Karpas-422 (cell line): Measurements from ENCODE around the gene THOC6. TPM values are rescaled to one million over a fixed set of nuclear protein-coding genes. Genes with fewer than 3 reads are reported as not detected.
A peak's percentile ranks its signal among the peaks of the same experiment; 100 is the strongest.

ENCODE experiments used
- DNase-seq: peaks from one replicate; pipeline ENCODE4 v3.0.0-alpha.2; 2015
- H2AFZ ChIP-seq: fragments of 200-600 bp; sonication (generic); 2 replicates; pipeline ENCODE4 v1.6.1; 2014; ENCODE audit warnings: antibody characterized with exemption, low read length, mixed read lengths
- H3K27ac ChIP-seq: fragments of 200-600 bp; sonication (generic); 2 replicates; pipeline ENCODE4 v1.5.1; 2014; ENCODE audit warnings: mild to moderate bottlenecking, low read length, moderate library complexity
- H3K27me3 ChIP-seq: fragments of 200-600 bp; sonication (generic); 2 replicates; pipeline ENCODE4 v1.6.1; 2014; ENCODE audit warnings: low read length, mixed read lengths
- H3K36me3 ChIP-seq: fragments of 200-600 bp; sonication (generic); 2 replicates; pipeline ENCODE4 v1.6.1; 2014; ENCODE audit warnings: low read length, mixed read lengths; ENCODE audit not compliant: insufficient read depth
- H3K4me1 ChIP-seq: fragments of 200-600 bp; sonication (generic); 2 replicates; pipeline ENCODE4 v1.6.1; 2014; ENCODE audit warnings: mild to moderate bottlenecking, low read length, mixed read lengths
- H3K4me2 ChIP-seq: fragments of 200-600 bp; sonication (generic); 2 replicates; pipeline ENCODE4 v1.6.1; 2014; ENCODE audit warnings: low read length, low read depth, mild to moderate bottlenecking; ENCODE audit not compliant: poor library complexity, severe bottlenecking
- H3K4me3 ChIP-seq: fragments of 200-600 bp; sonication (generic); 2 replicates; pipeline ENCODE4 v1.5.1; 2014; ENCODE audit warnings: mild to moderate bottlenecking, antibody characterized with exemption, low read length, mixed read lengths
- H3K79me2 ChIP-seq: fragments of 200-600 bp; sonication (generic); 2 replicates; pipeline ENCODE4 v1.6.1; 2014; ENCODE audit warnings: mild to moderate bottlenecking, low read length, mixed read lengths
- H3K9ac ChIP-seq: fragments of 200-600 bp; sonication (generic); 2 replicates; pipeline ENCODE4 v1.6.0; 2014; ENCODE audit warnings: low read length
- H3K9me2 ChIP-seq: fragments of 200-600 bp; sonication (generic), shearing (Covaris generic); replicated peaks from 2 replicates; pipeline ENCODE4 v1.6.0; 2014; ENCODE audit warnings: mild to moderate bottlenecking, low read length, moderate library complexity; ENCODE audit not compliant: insufficient read depth
- H3K9me3 ChIP-seq: fragments of 300-700, 200-600 bp; sonication (generic); 2 replicates; pipeline ENCODE4 v1.6.1; 2014; ENCODE audit warnings: low read length, mixed read lengths
- H4K20me1 ChIP-seq: fragments of 200-600 bp; sonication (generic); 2 replicates; pipeline ENCODE4 v1.6.1; 2014; ENCODE audit warnings: mild to moderate bottlenecking, antibody characterized with exemption, low read length, low read depth; ENCODE audit not compliant: insufficient read depth
- total RNA-seq: library from RNA; depleted of rRNA; stranded (reverse); fragments of >200 nt; shearing (Covaris generic); gene quantifications from 2 replicates; pipeline ENCODE4 v1.2.3, GENCODE V29; 2014; ENCODE audit warnings: low replicate concordance; rRNA removed

The THOC6 gene
- 20.0 and 35.8 TPM in 2 replicates for total RNA-seq

DNA sequence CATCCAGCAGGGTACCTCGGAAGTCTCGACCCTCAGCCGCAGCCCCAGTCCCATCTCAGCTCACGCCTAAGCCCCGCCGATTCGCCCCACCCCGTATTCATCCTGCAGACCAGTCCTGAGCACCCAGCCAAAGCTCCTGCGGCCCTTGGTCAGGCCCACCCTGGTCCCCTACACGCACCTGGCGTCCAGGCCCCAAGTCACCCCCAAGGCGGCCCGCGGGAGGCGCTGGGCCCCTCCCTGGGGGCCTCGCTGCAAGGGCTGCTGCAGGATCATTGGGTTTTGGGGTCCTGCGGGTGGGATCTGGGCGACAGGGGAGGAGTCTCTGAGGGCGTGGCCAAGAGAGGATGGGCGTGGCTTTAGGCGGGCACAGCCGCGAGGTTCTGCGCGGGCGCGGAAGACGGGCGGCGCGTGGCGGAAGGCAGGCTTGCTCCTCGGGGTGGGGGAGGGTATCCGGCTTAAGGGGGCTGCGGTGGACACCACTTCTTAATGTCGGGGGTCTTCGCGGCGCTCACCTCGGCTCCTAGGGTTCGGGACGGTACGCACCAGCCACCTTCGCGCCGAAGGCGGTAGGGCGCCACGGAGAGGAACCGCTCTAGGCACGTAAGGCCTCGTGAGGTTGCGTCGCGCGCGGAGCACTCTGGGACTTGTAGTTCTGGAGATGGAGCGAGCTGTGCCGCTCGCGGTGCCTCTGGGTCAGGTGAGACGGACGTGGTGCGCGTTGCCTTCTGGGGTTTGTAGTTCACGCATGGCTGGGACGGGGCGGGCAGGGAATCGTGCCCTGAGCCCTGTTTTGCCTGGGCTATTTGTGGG, at the start of gene THOC6, which contains the start of gene HCFC1R1:
Gene THOC6 (plus strand): TSS at position 367 of the 810 bp plus-strand sequence. CDS start 292 bp downstream, at position 659.
Gene HCFC1R1 (minus strand): TSS at position 274 of the 810 bp plus-strand sequence. CDS start 1 bp downstream, at position 273.
- Histone ChIP-seq H3K9me2 (no peaks in the 10 kb centered on the region), H3K9me3 (no peaks in the 10 kb centered on the region), H3K27ac (peak within 1 kb of the TSS; percentile 66), H4K20me1 (0 out of 2 replicates have a peak, but pooled peaks cover 3% of the 10 kb centered on the region), H3K79me2 (peaks cover 4% of the 10 kb centered on the region), H3K36me3 (no peaks in the 10 kb centered on the region; the same call in 1 of the 2 replicates), H3K27me3 (no peaks in the 10 kb centered on the region), H3K4me3 (peak within 1 kb of the TSS; percentile 70), H3K4me2 (peak within 1 kb of the TSS; percentile 82), H3K4me1 (peaks cover 50% of the 10 kb centered on the region), H3K9ac (peak within 1 kb of the TSS; percentile 78), H2AFZ (peak within 1 kb of the TSS; percentile 63; the same call in 1 of the 2 replicates)
- DNase-seq = peak; percentile 99

DNA sequence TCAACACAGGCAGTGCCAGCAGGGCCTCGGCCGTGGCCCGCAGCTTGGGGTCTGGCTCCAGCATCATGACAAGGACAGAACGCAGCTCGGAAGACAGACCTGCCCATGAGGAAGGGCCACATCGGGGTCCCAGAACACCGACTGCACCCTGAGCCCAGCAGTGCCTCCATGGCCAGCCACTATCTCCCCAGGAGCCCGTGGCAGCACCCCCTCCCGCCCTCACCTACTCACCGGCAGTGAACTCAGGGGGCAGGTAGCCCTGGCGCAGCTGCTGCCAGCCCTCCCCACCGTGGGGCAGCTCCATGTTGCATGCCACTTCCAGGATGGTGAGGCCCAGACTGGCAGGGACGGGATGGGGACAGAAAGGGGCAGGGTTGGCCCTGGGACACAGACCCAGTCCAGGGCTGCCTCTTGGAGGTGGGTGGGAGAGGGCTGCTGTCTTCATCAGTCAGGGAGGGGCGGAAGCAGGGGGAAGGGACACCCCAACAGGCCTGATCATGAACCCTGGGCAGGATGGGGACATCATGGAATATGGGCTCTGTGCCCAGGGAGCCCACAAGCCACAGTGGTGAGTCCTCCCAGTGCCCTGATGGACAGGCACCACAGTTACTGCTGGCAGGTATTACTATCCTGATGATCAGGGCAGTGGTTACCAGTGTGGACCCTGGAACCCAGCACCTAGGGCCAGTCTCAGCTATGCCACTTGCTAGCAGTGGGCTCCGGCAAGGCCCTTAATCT, 49.3 kb upstream of the THOC6 start:
- DNase-seq = no peak
- H3K4me1 ChIP-seq = peaks cover 61% of the 10 kb centered on the region
- peaks cover 16% of the 10 kb centered on the region for H4K20me1 ChIP-seq
- H3K9me2 ChIP-seq = no peaks in the 10 kb centered on the region
- no peak overlapping the region for H3K27ac ChIP-seq
- H3K79me2 ChIP-seq = peaks cover 41% of the 10 kb centered on the region
- no peak overlapping the region for H2AFZ ChIP-seq
- no peak overlapping the region for H3K9ac ChIP-seq
- H3K27me3 ChIP-seq = no peaks in the 10 kb centered on the region
- H3K36me3 ChIP-seq = peaks cover 16% of the 10 kb centered on the region; the same call in 1 of the 2 replicates
- no peaks in the 10 kb centered on the region for H3K9me3 ChIP-seq
- H3K4me2 ChIP-seq = no peak overlapping the region
- no peak overlapping the region for H3K4me3 ChIP-seq

DNA sequence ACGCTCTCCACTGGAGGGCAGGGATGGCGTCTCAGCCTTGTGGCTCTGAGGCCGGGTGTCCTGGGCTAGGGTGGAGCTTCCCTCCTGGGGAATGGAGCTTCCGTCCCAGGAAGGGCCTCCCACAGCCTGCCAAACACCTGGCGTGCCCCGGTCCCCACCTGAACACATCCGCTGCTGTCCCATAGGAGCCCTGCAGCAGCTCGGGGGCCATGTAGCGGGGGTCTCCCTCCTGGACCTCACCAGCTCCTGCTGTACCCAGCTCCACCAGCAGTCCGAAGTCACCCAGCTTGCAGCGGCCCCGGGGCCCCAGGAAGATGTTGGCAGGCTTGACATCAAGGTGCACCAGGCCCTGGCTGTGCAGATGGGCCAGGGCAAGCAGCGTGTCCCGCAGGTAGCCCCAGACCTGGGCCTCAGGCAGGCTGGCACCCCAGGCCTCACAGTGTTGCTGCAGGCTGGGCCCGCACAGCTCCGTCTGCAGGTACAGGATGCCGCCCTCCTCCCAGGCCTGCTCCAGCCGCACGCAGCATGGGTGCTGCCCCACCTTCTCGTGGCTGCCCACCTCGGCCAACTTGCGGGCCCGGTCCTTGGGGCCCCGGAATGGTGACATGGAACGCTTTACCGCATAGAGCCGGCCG, 48.6 kb upstream of the THOC6 start:
- Histone ChIP-seq H3K9ac (no peak overlapping the region), H3K36me3 (peaks cover 16% of the 10 kb centered on the region; the same call in 1 of the 2 replicates), H3K4me3 (no peak overlapping the region), H3K9me2 (no peaks in the 10 kb centered on the region), H3K4me1 (peaks cover 62% of the 10 kb centered on the region), H3K9me3 (no peaks in the 10 kb centered on the region), H4K20me1 (peaks cover 16% of the 10 kb centered on the region), H3K4me2 (no peak overlapping the region), H2AFZ (no peak overlapping the region), H3K79me2 (peaks cover 44% of the 10 kb centered on the region), H3K27me3 (no peaks in the 10 kb centered on the region), H3K27ac (no peak overlapping the region)
- DNase-seq = no peak

DNA sequence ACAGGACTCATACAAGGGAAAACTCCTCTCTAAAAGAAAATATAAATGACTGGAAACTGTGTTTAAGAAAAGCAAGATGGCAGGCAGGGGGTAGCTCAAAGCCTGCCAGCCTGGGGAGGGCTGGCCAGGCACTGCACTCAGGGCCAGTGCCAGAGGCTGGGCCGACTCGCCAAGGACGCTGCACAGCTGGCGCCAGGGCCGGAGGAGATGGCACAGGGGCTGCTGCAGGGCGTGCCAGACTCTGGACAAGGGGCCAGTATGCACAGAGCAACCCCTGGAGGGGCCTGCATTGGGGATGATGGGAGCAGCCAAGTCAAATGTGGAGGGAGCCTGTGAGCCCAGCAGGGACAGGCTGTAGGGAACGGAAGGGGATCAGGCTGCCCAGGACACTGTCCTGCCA, 47.6 kb upstream of the THOC6 start:
- Histone ChIP-seq H3K4me3 (no peak overlapping the region), H3K9me3 (no peaks in the 10 kb centered on the region), H3K4me1 (peaks cover 58% of the 10 kb centered on the region), H3K27me3 (no peaks in the 10 kb centered on the region), H3K9me2 (no peaks in the 10 kb centered on the region), H4K20me1 (peaks cover 6% of the 10 kb centered on the region), H3K9ac (no peak overlapping the region), H3K36me3 (peaks cover 16% of the 10 kb centered on the region; the same call in 1 of the 2 replicates), H3K79me2 (peaks cover 35% of the 10 kb centered on the region), H3K4me2 (no peak overlapping the region), H2AFZ (no peak overlapping the region), H3K27ac (no peak overlapping the region)
- DNase-seq = no peak

DNA sequence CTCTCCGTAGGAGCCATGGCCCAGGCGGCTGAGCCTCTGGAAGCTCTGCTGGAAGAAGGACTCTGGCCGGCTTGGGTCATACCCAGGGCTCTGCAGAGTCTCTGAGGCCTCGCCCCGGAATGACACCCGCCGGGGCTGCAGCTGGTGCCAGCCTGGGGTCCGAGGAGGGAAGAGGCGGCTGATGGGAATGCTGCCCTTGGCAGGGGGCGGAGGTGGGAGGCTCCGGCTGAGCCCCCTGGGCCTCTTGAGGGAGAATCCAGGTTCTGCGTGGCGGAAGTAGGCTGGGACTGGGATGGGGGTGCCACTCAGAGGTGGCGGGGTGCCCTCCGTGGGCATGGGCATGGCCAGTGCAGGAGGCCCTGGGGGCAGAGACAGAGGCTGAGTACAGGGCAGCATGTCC, 47.2 kb upstream of the THOC6 start:
- no peak for DNase-seq
- no peak overlapping the region for H3K27ac ChIP-seq
- H3K9me2 ChIP-seq = no peaks in the 10 kb centered on the region
- no peak overlapping the region for H2AFZ ChIP-seq
- H3K9ac ChIP-seq = no peak overlapping the region
- peaks cover 33% of the 10 kb centered on the region for H3K79me2 ChIP-seq
- peaks cover 5% of the 10 kb centered on the region; the same call in 1 of the 2 replicates for H4K20me1 ChIP-seq
- no peak overlapping the region for H3K4me3 ChIP-seq
- H3K27me3 ChIP-seq = no peaks in the 10 kb centered on the region
- no peaks in the 10 kb centered on the region for H3K9me3 ChIP-seq
- peaks cover 16% of the 10 kb centered on the region; the same call in 1 of the 2 replicates for H3K36me3 ChIP-seq
- peaks cover 56% of the 10 kb centered on the region for H3K4me1 ChIP-seq
- H3K4me2 ChIP-seq = no peak overlapping the region

DNA sequence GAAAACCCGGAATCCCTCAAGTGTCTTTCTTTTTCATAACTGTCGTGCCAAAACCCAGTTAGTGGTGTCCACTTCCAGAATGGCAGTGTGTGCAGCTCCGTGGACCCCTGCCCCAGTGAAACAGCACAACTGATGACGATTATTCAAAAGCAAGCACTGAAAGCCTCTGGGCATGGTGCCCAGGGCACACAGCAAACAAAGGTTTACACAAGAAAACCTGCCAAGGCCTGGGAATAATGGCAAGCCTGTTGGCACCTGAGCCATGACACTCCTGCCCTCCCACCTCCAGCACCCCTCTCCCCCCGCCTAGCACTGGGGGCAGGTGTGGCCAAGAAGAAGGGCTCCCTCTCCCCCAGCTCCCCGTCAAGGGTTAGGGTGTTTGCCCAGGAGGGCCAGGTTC, 46.4 kb upstream of the THOC6 start:
- Histone ChIP-seq H3K4me1 (peaks cover 51% of the 10 kb centered on the region), H3K9me2 (no peaks in the 10 kb centered on the region), H3K27ac (no peak overlapping the region), H4K20me1 (no peaks in the 10 kb centered on the region; the same call in 1 of the 2 replicates), H3K4me2 (peak overlapping the region; percentile 6), H3K9me3 (no peaks in the 10 kb centered on the region), H3K79me2 (peaks cover 29% of the 10 kb centered on the region), H2AFZ (no peak overlapping the region), H3K27me3 (no peaks in the 10 kb centered on the region), H3K4me3 (no peak overlapping the region), H3K36me3 (peaks cover 11% of the 10 kb centered on the region; the same call in 1 of the 2 replicates), H3K9ac (no peak overlapping the region)
- no peak for DNase-seq

DNA sequence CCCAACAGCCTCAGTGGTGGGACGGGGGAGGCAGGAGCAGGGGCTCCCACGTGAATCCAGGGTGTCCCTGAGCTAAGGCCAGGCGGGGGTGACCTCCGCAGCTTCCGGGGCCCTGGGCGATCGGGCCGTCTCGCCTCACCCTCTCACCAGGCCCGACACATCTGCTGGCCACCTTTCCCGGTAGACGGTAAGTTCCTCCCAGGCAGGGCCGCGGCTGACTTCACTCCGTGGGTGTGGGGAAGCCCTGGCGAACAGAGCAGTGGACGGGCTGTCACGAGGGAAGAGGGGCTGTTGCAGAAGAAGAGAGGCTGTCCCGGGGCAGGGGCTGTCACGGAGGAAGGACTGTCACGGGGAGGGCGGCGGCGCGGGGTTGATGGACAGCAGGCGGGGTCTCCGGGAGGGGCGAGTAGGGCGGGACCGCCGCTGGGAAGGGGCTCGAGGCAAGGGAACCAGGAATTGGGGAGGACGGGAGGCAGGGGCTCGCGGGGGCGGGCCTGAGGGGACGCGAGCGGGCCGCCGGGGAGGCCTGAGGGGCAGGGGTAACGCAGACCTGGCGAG, 44.1 kb upstream of the THOC6 start:
- Histone ChIP-seq H2AFZ (peak overlapping the region; percentile 71; the same call in 1 of the 2 replicates), H3K79me2 (peaks cover 29% of the 10 kb centered on the region), H3K36me3 (peaks cover under 1% of the 10 kb centered on the region; the same call in 1 of the 2 replicates), H3K4me3 (peak overlapping the region; percentile 99), H3K9me3 (no peaks in the 10 kb centered on the region), H3K9ac (peak overlapping the region; percentile 81), H3K9me2 (no peaks in the 10 kb centered on the region), H3K27me3 (no peaks in the 10 kb centered on the region), H3K4me1 (peaks cover 57% of the 10 kb centered on the region), H3K27ac (peak overlapping the region; percentile 62; the same call in 1 of the 2 replicates), H4K20me1 (no peaks in the 10 kb centered on the region), H3K4me2 (peak overlapping the region; percentile 99)
- peak; percentile 77 for DNase-seq
